Retina (tissue), 1 donor: ENCODE measurements around the gene RBBP6.
A peak's percentile ranks its signal among the peaks of the same experiment; 100 is the strongest.
"Not testable (repeated sequence)": the region's sequence is repeated elsewhere in the genome, so short reads cannot be mapped to it uniquely, and the experiment has no call there.

Experiments used
- DNase-seq: peaks from one replicate; pipeline ENCODE4 v3.0.0-alpha.2; 2016

Gene RBBP6

GRCh38 chr16:24573141-24573540, 33.8 kb downstream of the RBBP6 start:
- no peak for DNase-seq

GRCh38 chr16:24574515-24575485, 35.4 kb downstream of the RBBP6 start:
- DNase-seq: not testable (repeated sequence)

GRCh38 chr16:24575791-24576190, 36.4 kb downstream of the RBBP6 start:
- not testable (repeated sequence) for DNase-seq

- no peak for DNase-seq
Measured at GRCh38 chr16:24577167-24577566, 37.8 kb downstream of the RBBP6 start.

GRCh38 chr16:24580665-24581064, 41.3 kb downstream of the RBBP6 start:
- DNase-seq: peak; percentile 9

GRCh38 chr16:24583494-24583893, 44.1 kb downstream of the RBBP6 start:
- no peak for DNase-seq

- no peak for DNase-seq
Measured at GRCh38 chr16:24589997-24590396, 50.6 kb downstream of the RBBP6 start.

- DNase-seq: no peak
Measured at GRCh38 chr16:24598777-24599437, 59.5 kb downstream of the RBBP6 start.

- no peak for DNase-seq
Measured at GRCh38 chr16:24609417-24609739, 70.0 kb downstream of the RBBP6 start.

GRCh38 chr16:24609740-24610415, 70.5 kb downstream of the RBBP6 start:
- peak; percentile 84 for DNase-seq

GRCh38 chr16:24610416-24610755, 71.0 kb downstream of the RBBP6 start:
- DNase-seq: peak; percentile 82

GRCh38 chr16:24611310-24611709, 71.9 kb downstream of the RBBP6 start:
- DNase-seq: no peak

GRCh38 chr16:24612656-24613055, 73.3 kb downstream of the RBBP6 start:
- DNase-seq: no peak

- not testable (repeated sequence) for DNase-seq
Measured at GRCh38 chr16:24613267-24613666, 73.9 kb downstream of the RBBP6 start.

GRCh38 chr16:24617502-24617901, 78.1 kb downstream of the RBBP6 start:
- no peak for DNase-seq
